ENCODE measurements around the gene PNMA8A. TPM values are rescaled to one million over a fixed set of nuclear protein-coding genes. Genes with fewer than 3 reads are reported as not detected.

The PNMA8A gene
- polyA plus RNA-seq, 1 donor (not counting 4 experiments of a cell fraction or from before 2014, with no cell fraction given) = 0.24 TPM

DNA sequence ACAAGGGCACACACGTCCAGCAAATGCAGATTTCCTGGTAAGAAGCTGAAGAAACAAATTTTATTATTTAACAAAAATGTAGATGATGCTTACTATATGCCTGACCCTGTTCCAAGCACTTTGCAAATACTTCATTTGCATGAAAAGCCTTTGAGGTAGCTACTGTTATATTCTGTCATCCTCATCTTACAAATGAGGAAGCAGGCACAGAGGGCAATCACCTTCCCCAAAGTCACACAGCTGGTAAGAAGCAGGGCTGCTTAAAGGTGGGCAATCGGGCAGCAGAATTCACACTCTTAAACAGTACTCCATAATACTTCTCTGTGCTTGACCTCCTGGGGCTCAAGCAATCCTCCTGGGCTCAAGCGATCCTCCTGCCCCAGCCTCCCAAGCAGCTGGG lies 24.4 kb downstream of the PNMA8A start:
- dilution Hi-C loops (cut with MboI; ENCODE audit: extremely low pct_ligation_motif_present, low sequenced_read_pairs) = no loop called here
- Histone ChIP-seq H3K9me1 (ENCODE audit: control insufficient read depth, extremely low read depth, insufficient read depth, low read length) (no peaks in the 10 kb centered on the region), H3K9me3 (ENCODE audit: control insufficient read depth, low read depth, low read length) (no peaks in the 10 kb centered on the region), H4K20me1 (ENCODE audit: control insufficient read depth, extremely low read depth, insufficient read depth, low read length) (no peaks in the 10 kb centered on the region), H3K27ac (ENCODE audit: control insufficient read depth, insufficient read depth, low read length) (no peak overlapping the region), H3K27me3 (ENCODE audit: control insufficient read depth, extremely low read depth, insufficient read depth, low read length) (no peaks in the 10 kb centered on the region), H3K36me3 (ENCODE audit: control insufficient read depth in 2 of 2, extremely low read depth in 1 of 2, insufficient read depth in 2 of 2, low read length in 2 of 2) (no peaks in the 10 kb centered on the region), H3K4me3 (ENCODE audit: control insufficient read depth in 2 of 3, extremely low read depth in 1 of 3, insufficient read depth in 2 of 3, low read depth in 1 of 3, low read length in 3 of 3) (no peak overlapping the region), H3K4me2 (ENCODE audit: control insufficient read depth, extremely low read depth, insufficient read depth, low read depth, low read length) (no peak overlapping the region), H2AFZ (ENCODE audit: control insufficient read depth, low read length) (no peak overlapping the region), H3K4me1 (ENCODE audit: control insufficient read depth, extremely low read depth, insufficient read depth, low read length) (peaks cover 25% of the 10 kb centered on the region), H3K9ac (ENCODE audit: control insufficient read depth, extremely low read depth, insufficient read depth, low read length) (no peak overlapping the region), H3K79me2 (ENCODE audit: control insufficient read depth, insufficient read depth, low read length) (no peaks in the 10 kb centered on the region)
- no peak for FAIRE-seq
- TF ChIP-seq, protein P1, sequence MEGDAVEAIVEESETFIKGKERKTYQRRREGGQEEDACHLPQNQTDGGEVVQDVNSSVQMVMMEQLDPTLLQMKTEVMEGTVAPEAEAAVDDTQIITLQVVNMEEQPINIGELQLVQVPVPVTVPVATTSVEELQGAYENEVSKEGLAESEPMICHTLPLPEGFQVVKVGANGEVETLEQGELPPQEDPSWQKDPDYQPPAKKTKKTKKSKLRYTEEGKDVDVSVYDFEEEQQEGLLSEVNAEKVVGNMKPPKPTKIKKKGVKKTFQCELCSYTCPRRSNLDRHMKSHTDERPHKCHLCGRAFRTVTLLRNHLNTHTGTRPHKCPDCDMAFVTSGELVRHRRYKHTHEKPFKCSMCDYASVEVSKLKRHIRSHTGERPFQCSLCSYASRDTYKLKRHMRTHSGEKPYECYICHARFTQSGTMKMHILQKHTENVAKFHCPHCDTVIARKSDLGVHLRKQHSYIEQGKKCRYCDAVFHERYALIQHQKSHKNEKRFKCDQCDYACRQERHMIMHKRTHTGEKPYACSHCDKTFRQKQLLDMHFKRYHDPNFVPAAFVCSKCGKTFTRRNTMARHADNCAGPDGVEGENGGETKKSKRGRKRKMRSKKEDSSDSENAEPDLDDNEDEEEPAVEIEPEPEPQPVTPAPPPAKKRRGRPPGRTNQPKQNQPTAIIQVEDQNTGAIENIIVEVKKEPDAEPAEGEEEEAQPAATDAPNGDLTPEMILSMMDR (optimal IDR thresholded peaks at IDR 0.05 in 1 of 3, IDR thresholded peaks at IDR 0.05 in 1 of 3, conservative IDR thresholded peaks at IDR 0.05 in 1 of 3; ENCODE audit: extremely low read depth in 1 of 3, insufficient read depth in 2 of 3, low read length in 3 of 3) = no peak
- TF ChIP-seq EZH2 (IDR thresholded peaks at IDR 0.05; ENCODE audit: low read length) = no peak
- DNase-seq (ENCODE audit: low read depth, low spot score) = no peak

DNA sequence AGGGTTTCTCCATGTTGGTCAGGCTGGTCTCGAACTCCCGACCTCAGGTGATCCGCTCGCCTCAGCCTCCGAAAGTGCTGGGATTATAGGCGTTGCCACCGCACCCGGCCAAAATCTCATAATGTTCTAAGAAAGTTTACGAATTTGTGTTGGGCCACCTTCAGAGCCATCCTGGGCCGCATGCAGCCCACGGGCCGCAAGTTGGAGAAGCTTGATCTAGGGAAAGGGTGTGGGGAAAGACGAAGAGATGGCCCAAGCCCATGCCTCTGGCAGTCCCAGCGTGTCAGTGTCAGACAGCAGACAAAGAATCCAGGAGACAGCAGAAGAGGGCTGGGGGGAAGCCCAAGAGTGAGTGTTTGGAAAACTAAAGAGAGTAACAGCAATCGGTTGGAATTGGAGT lies 25.3 kb downstream of the PNMA8A start:
- DNase-seq (ENCODE audit: low read depth, low spot score) = no peak
- Histone ChIP-seq H3K9me3 (ENCODE audit: control insufficient read depth, low read depth, low read length) (no peaks in the 10 kb centered on the region), H3K4me2 (ENCODE audit: control insufficient read depth, extremely low read depth, insufficient read depth, low read depth, low read length) (no peak overlapping the region), H3K27me3 (ENCODE audit: control insufficient read depth, extremely low read depth, insufficient read depth, low read length) (no peaks in the 10 kb centered on the region), H4K20me1 (ENCODE audit: control insufficient read depth, extremely low read depth, insufficient read depth, low read length) (no peaks in the 10 kb centered on the region), H3K4me1 (ENCODE audit: control insufficient read depth, extremely low read depth, insufficient read depth, low read length) (peaks cover 16% of the 10 kb centered on the region), H2AFZ (ENCODE audit: control insufficient read depth, low read length) (no peak overlapping the region), H3K9ac (ENCODE audit: control insufficient read depth, extremely low read depth, insufficient read depth, low read length) (no peak overlapping the region), H3K27ac (ENCODE audit: control insufficient read depth, insufficient read depth, low read length) (no peak overlapping the region), H3K36me3 (ENCODE audit: control insufficient read depth in 2 of 2, extremely low read depth in 1 of 2, insufficient read depth in 2 of 2, low read length in 2 of 2) (no peaks in the 10 kb centered on the region), H3K79me2 (ENCODE audit: control insufficient read depth, insufficient read depth, low read length) (no peaks in the 10 kb centered on the region), H3K4me3 (ENCODE audit: control insufficient read depth in 2 of 3, extremely low read depth in 1 of 3, insufficient read depth in 2 of 3, low read depth in 1 of 3, low read length in 3 of 3) (no peak overlapping the region), H3K9me1 (ENCODE audit: control insufficient read depth, extremely low read depth, insufficient read depth, low read length) (no peaks in the 10 kb centered on the region)
- TF ChIP-seq EZH2 (IDR thresholded peaks at IDR 0.05; ENCODE audit: low read length) = no peak
- TF ChIP-seq, protein P1 (optimal IDR thresholded peaks at IDR 0.05 in 1 of 3, IDR thresholded peaks at IDR 0.05 in 1 of 3, conservative IDR thresholded peaks at IDR 0.05 in 1 of 3; ENCODE audit: extremely low read depth in 1 of 3, insufficient read depth in 2 of 3, low read length in 3 of 3) = no peak
- no peak for FAIRE-seq
- dilution Hi-C loops (cut with MboI; ENCODE audit: extremely low pct_ligation_motif_present, low sequenced_read_pairs) = no loop called here

Data from keratinocyte (primary cell).